NCI-H1048 (cell line): ENCODE results near the gene RAB41.
"Not testable (repeated sequence)": the region's sequence is repeated elsewhere in the genome, so short reads cannot be mapped to it uniquely, and the experiment has no call there.

Experiments
- DNase-seq: peaks from one replicate; lab custom pipeline; 2025; lab: John Stamatoyannopoulos, UW

RAB41 gene

DNA sequence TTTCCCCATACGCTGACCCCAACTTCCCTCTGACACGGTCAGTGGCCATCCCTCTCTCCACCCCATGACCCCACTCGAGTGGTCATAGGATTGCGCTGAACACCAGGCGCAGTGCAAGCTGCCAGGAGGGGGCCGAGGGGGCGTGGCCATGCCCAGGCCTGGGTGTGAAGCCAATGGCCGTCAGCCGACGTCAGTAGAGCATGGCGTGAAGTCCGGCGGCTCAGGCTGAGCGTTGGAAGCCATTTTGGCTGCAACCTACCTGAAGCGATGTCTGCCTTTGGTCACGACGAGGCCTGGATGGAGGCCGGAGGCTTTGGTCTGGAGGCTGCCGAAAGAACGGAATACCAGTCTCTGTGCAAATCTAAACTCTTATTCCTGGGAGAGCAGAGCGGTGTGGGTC lies at the start of gene RAB41:
Gene RAB41, plus strand, starts transcription at position 222 of the 400 bp plus-strand sequence. Its CDS starts 46 bp downstream, at position 268.
- DNase-seq, result no peak

DNA sequence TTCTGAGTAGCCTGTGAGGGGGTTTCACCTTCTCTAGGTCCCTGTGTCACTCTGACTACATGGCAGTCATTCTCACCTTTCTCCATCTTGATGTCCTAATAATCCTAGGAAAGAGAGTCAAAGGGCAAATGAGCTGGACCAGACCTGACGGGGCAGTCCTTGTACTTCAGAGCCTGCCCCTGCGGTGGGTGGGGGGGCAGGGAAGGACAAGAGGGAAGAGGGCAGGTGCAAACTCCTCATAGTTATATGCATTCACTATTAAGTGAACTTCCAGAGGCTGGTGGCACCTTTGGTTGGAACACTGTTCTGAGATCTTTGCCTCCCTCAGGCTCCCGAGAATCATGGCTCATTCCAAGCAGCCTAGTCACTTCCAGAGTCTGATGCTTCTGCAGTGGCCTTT lies 47.6 kb upstream of the RAB41 start, which contains the start of gene AWAT1:
Gene AWAT1, plus strand, starts transcription at position 301 of the 400 bp plus-strand sequence. Its CDS starts 41 bp downstream, at position 342.
- DNase-seq, result no peak

DNA sequence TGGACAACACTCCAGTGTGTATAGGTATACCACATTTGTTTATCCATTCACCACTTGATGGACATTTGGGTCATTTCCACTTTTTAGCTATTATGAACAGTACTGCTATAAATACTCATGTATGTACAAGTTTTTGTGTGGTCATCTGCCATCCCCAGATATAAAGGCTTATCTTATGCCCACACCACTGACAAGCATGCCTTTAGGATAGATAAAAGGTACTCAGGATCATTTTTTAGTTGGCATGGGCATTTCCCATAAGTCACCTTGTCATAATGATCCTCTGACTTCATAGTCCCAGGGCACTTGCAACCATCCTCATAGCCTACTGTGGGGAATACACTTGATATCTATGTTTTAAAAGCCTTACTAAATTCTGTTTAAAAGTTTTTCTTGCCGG lies 41.2 kb upstream of the RAB41 start:
- DNase-seq, result no peak

DNA sequence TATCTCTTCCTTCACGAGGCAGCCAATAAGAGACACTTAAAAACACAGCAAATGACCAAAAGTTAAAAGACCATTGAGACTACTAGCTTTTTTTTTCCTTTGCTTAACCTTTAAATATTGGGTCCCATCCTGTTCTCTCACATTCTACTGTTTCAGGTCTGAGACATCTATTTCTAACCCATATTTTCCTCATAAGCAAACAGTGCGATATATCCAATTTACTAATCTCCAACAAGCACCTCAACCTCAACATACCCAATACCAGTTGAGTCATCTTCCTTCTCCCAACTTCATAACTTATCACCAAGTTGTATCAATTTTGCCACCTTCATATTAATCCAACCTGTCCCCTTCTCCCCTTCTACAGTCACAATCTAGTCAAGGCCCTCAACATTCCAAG lies 40.5 kb upstream of the RAB41 start:
- no peak for DNase-seq

- not testable (repeated sequence) for DNase-seq
These were observed 38.4 kb upstream of the RAB41 start for GRCh38 chrX:70243601-70244000.

DNA sequence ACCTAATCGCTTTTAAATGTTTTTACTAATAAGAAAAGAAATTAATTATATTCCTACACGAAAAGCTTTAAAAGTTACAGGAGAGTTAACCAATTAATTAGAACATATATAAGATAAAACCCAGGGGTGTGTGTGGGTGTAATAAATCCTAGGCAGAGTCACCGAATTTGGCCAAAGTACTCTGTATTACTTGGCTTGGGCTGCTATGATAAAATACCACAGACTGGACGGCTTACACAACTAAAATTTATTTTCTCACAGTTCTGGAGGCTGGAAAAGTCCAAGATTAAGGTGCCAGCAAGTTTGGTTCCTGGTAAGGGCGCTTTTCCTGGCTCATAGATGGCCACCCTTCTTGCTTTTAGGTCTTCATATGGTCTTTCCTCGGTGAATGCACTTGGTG lies 37.1 kb upstream of the RAB41 start:
- DNase-seq, result no peak

- DNase-seq, result no peak
These were observed 34.7 kb upstream of the RAB41 start for GRCh38 chrX:70247252-70247651.

DNA sequence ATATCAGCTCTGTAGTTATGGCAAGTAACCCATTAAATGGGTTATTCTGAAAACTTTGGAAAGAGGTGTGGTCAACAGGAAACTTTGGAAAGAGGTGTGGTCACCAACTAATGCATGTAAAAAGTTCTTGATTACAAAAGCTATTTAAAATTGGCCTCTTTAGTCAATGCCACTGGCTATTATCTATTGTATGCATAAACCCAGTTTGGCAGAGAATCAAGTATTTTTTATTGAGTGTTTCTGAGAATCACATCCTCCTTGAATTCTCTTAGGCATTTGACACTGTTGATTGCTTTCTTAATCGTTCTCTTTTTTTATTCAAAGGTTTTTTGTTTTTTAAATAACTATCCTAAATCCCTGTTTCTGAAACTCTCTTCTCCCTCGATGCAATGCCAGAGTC lies 29.5 kb upstream of the RAB41 start:
- no peak for DNase-seq

- no peak for DNase-seq
These were observed 28.5 kb upstream of the RAB41 start for GRCh38 chrX:70253377-70254062.

GRCh38 chrX:70254063-70254400 lies 27.9 kb upstream of the RAB41 start:
- DNase-seq, result no peak

DNA sequence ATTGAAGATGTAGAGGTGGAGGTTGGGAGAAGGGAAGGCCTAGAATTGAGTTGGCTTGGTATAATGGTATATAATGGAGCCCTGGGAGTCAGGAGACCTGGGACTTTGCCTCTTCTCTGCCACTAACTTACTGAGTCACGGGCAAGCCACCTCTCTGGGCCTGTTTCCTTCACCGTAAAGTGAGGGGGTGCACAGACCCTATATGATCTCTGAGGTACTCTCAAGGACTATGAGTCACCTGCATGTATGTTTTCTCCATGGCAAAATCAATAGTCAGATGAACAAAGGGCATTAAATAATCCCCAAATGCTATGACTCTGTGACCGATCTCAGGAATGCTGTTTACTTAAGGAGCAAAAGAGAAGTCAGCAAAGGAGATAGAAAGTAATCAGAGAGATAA lies 27.1 kb upstream of the RAB41 start:
- DNase-seq, result no peak

DNA sequence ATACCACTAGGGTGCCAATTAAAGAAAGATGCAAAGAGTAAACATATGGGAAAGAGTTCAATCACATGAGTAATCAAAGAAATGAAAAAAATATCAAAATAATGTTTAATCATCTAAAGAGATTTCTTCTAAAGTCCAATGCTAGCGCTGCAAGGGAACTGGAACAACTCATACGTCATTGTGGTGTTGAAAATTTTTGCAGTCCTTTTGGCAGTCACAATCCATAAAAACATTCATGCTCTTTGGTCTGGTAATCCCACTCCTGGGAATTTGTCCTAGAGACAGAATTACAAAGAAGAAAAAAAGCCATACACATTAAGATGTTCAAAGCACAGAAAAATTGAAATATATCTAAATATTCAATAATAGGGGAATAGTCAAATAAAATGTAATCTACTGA lies 26.5 kb upstream of the RAB41 start:
- DNase-seq, result no peak

DNA sequence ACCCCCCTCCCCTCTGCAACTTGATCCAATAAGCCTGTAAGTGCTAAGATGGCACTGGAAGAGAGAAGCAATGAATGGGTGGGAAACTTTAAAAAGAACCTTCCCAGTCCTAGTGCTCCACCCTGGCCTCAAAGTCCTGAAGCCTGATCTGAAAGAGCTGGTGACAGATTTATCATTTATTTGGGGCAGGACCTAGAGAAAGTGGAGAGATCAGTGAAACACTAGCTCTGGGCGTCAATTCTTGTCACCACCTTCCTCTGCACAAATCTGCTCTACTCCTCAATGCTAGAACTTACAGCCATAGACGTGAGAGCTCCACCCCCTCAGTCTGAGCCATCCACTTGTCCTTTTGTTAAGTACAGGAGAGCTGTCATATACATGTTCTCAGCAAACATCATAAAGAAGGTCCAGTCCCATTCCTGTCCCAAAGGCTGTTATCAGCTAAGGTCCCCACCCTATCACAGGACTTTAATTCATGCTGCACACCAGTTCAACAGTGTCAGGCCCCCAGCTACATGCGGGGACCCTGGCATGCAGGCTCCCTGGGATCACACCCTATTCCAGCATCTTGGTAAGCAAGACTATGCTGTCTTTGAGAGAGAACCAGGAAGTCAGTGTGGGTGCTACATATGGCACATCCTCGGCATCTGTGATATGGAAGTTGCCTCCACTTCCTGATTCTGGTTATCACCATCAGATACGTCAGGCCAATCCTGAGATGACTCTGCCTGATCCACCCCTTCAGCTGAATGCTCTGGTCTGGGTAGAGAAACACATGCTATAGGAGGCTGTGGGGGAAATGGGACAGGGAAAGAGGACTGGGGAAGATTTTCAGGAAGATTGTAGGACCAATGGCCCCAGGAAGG lies 24.3 kb upstream of the RAB41 start:
- DNase-seq, result no peak

GRCh38 chrX:70260104-70260503 lies 21.9 kb upstream of the RAB41 start, which contains the start of gene P2RY4:
P2RY4 (minus strand) TSS chrX:70260204; CDS start chrX:70259624, 580 bp downstream.
- DNase-seq, result no peak

DNA sequence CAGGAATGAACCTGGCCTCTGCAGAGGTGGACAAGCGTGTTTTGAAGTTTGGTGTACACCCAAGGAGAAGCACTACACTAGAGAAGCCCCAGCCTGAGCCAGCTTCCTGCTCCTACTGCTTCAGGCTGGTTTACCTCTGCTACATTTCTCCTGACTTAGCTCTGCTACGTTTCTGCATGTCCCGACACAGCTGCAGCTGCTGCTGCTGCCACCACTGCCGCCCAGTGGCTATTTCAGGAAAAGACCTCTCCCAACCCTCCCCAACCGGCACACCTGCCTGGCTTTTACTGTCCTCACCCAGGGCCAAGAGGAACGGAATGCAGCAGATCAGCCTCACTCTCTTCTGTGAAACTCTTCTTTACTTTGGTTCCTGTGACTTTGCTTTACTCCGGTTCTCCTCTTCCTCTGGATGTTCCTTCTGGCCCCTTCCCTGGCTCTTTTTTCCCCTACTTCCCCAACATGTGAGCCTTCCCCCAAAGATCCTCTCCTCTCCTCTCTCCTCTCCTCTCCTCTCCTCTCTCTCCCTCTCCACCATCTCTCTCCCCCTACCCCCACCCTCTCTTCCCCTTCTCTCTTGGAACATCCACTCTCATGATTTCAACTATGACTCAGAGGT lies 18.9 kb upstream of the RAB41 start:
- no peak for DNase-seq

GRCh38 chrX:70264784-70265183 lies 17.2 kb upstream of the RAB41 start:
- no peak for DNase-seq

DNA sequence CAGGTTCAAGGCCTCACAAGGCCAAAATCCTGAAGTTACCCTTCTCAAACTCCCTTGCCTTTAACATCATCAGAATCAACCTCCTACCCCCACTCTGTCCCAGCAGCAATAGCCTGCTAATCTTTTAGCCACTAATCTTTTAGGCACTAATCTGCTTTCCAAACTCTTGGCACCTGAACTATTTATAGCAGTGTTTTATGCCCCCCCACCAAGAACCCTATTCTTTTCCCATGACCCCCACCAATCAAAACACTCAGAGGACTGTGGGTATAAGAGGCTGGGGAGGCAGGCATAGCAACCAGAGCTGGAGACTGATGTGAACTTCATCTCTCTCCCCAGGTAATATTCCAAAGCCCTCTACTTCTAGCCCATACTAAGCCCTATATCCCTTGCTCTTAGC lies 13.9 kb upstream of the RAB41 start, which contains the start of gene ARR3:
Gene ARR3, plus strand, starts transcription at position 301 of the 400 bp plus-strand sequence. CDS start 1,052 bp downstream, outside the sequence.
- no peak for DNase-seq

- not testable (repeated sequence) for DNase-seq
These were observed 7.9 kb upstream of the RAB41 start for GRCh38 chrX:70274029-70274428.

GRCh38 chrX:70279081-70279480 lies 2.9 kb upstream of the RAB41 start:
- DNase-seq, result no peak

- no peak for DNase-seq
These were observed 1.4 kb upstream of the RAB41 start for GRCh38 chrX:70280573-70280972.

DNA sequence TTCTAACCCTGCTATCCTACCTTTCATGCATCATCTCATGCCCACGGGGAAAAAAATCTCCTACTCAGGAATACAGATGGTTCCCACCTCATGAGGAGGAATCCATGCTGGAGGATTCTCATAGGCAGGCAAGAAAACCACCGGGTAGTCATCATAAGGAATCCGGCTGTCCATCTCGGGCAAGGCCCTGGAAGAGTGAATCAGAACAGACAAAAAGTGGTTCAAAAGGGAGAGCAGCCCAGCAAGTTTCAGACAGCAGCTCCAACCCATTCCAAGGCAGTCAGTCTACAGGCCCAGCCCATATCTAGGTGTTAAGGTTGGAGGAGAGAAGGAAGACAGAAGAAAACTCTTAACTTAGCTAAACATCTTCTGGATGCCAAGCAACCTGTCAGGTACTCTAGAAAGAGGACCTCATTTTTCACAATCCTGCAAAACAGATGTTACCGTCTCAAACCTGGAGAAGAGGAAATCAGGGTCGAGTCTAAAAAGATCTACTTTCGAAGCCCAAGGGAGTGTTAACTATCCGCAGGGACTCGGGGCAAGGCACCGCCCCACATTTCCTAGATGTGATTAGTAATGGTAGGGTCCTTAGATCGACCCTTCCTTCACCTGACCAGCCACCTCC lies 7.3 kb downstream of the RAB41 start:
- DNase-seq, result no peak
